Suprapubic skin (tissue), 4 donors: Measurements from ENCODE around the gene BASP1. TPM values are rescaled to one million over a fixed set of nuclear protein-coding genes. Genes with fewer than 3 reads are reported as not detected.

Experiments used
- DNase-seq, 2 donors: peaks; one replicate each; pipeline ENCODE4 v3.0.0-alpha.2; 2019; ENCODE audit warnings: low spot score in 2 of 2
- H3K27ac ChIP-seq: fragments of 200-600 bp; sonication (generic); one replicate; pipeline ENCODE4 v1.5.1; 2019
- H3K27me3 ChIP-seq: fragments of 200-600 bp; sonication (generic); one replicate; pipeline ENCODE4 v1.5.1; 2019
- H3K36me3 ChIP-seq: fragments of 200-600 bp; sonication (generic); one replicate; pipeline ENCODE4 v1.5.1; 2019
- H3K4me1 ChIP-seq: fragments of 200-600 bp; sonication (generic); one replicate; pipeline ENCODE4 v1.5.1; 2019
- H3K4me3 ChIP-seq: fragments of 200-600 bp; sonication (generic); one replicate; pipeline ENCODE4 v1.5.1; 2019; ENCODE audit warnings: mild to moderate bottlenecking
- H3K9me3 ChIP-seq: fragments of 200-600 bp; sonication (generic); one replicate; pipeline ENCODE4 v1.5.1; 2019
- CTCF ChIP-seq, 2 donors: fragments of 200-600 bp in 1 of 2; fragments of 450-650 bp in 1 of 2; sonication (generic) in 1 of 2; IDR thresholded peaks; one replicate each; pipeline ENCODE4 v1.5.1; 2016 to 2019; ENCODE audit warnings: antibody characterized with exemption in 2 of 2, mild to moderate bottlenecking in 1 of 2, moderate library complexity in 1 of 2
- EP300 ChIP-seq: sonication (generic); formaldehyde crosslinking; IDR thresholded peaks from one replicate; pipeline ENCODE4 v1.6.1; 2017; ENCODE audit warnings: antibody characterized with exemption
- POLR2A ChIP-seq, 2 donors: fragments of 450-650 bp; IDR thresholded peaks; one replicate each; pipeline ENCODE4 v1.6.1; 2017; ENCODE audit warnings: antibody characterized with exemption in 2 of 2, mild to moderate bottlenecking in 2 of 2, moderate library complexity in 2 of 2
- POLR2AphosphoS5 ChIP-seq, 3 donors: sonication (generic); formaldehyde crosslinking; IDR thresholded peaks; one replicate each; pipeline ENCODE4 v1.6.1; 2017; ENCODE audit warnings: antibody characterized with exemption in 3 of 3
- WGBS: methylation state at CpG from one replicate; pipeline ENCODE4 v1.1.5; 2018; 5-methylcytosine and 5-hydroxymethylcytosine counted together
- total RNA-seq, 4 donors: library from RNA; depleted of rRNA; stranded (reverse); fragments of >200 nt; gene quantifications; one replicate each; pipeline ENCODE4 v1.1.0, GENCODE V29; 2016

BASP1 gene
- total RNA-seq = 10 to 100 TPM; 20.7 to 31.9 (median 26.2) TPM

GRCh38 chr5:17217493-17218352 is at the start of gene BASP1:
TSS of gene BASP1 (plus strand) at chr5:17217631. CDS start at chr5:17275217, 57,586 bp downstream.
- TF ChIP-seq CTCF (IDR thresholded peaks at IDR 0.05) (no peak), POLR2AphosphoS5 (IDR thresholded peaks at IDR 0.05) (no peak), POLR2A (IDR thresholded peaks at IDR 0.05) (peak; percentile 37 to 66)
- DNase-seq = peak; percentile 84
- Histone ChIP-seq H3K27ac (peak within 1 kb of the TSS; percentile 62), H3K4me3 (peak within 1 kb of the TSS; percentile 59), H3K36me3 (no peaks in the 10 kb centered on the region), H3K27me3 (peaks cover 19% of the 10 kb centered on the region), H3K4me1 (peaks cover 38% of the 10 kb centered on the region), H3K9me3 (no peaks in the 10 kb centered on the region)
- under 1% methylated on average over 35 of the region's 89 CpGs for WGBS

- TF ChIP-seq POLR2AphosphoS5 (IDR thresholded peaks at IDR 0.05) (no peak), EP300 (no peak), CTCF (IDR thresholded peaks at IDR 0.05) (no peak), POLR2A (IDR thresholded peaks at IDR 0.05) (no peak)
- 29% methylated on average over 2 of the region's 2 CpGs for WGBS
- H3K27ac ChIP-seq = no peak overlapping the region
These were observed 47.9 kb upstream of the BASP1 start for GRCh38 chr5:17169507-17169906.

GRCh38 chr5:17172791-17173190 is 44.6 kb upstream of the BASP1 start:
- 74% methylated on average over 3 of the region's 3 CpGs for WGBS

More at GRCh38 chr5:17169507-17169906, 47.9 kb upstream of the BASP1 start:
- Histone ChIP-seq H3K9me3 (no peaks in the 10 kb centered on the region), H3K4me1 (no peaks in the 10 kb centered on the region), H3K36me3 (no peaks in the 10 kb centered on the region), H3K4me3 (no peak overlapping the region), H3K27me3 (no peaks in the 10 kb centered on the region)
- DNase-seq = no peak

GRCh38 chr5:17174965-17175364 is 42.5 kb upstream of the BASP1 start:
- H3K4me3 ChIP-seq = no peak overlapping the region
- WGBS = 67% methylated on average over 5 of the region's 5 CpGs
- no peaks in the 10 kb centered on the region for H3K4me1 ChIP-seq
- no peak overlapping the region for H3K27ac ChIP-seq
- H3K9me3 ChIP-seq = no peaks in the 10 kb centered on the region
- no peak for DNase-seq
- H3K36me3 ChIP-seq = no peaks in the 10 kb centered on the region
- H3K27me3 ChIP-seq = no peaks in the 10 kb centered on the region
- TF ChIP-seq POLR2AphosphoS5 (IDR thresholded peaks at IDR 0.05) (no peak), POLR2A (IDR thresholded peaks at IDR 0.05) (no peak), EP300 (no peak), CTCF (IDR thresholded peaks at IDR 0.05) (no peak)

More at GRCh38 chr5:17172791-17173190, 44.6 kb upstream of the BASP1 start:
- H3K27me3 ChIP-seq = no peaks in the 10 kb centered on the region
- no peaks in the 10 kb centered on the region for H3K4me1 ChIP-seq
- no peak overlapping the region for H3K27ac ChIP-seq
- DNase-seq = no peak
- TF ChIP-seq EP300 (no peak), POLR2AphosphoS5 (IDR thresholded peaks at IDR 0.05) (no peak), POLR2A (IDR thresholded peaks at IDR 0.05) (no peak), CTCF (IDR thresholded peaks at IDR 0.05) (no peak)
- no peaks in the 10 kb centered on the region for H3K36me3 ChIP-seq
- H3K4me3 ChIP-seq = no peak overlapping the region
- no peaks in the 10 kb centered on the region for H3K9me3 ChIP-seq
